H9 (cell line): ENCODE data around the gene COL5A3. TPM values are rescaled to one million over a fixed set of nuclear protein-coding genes. Genes with fewer than 3 reads are reported as not detected.

ENCODE experiments used
- DNase-seq: peaks from one replicate; pipeline ENCODE4 v3.0.0-alpha.2; 2017
- H2AFZ ChIP-seq: one replicate; pipeline ENCODE4 v1.6.1; 2013; ENCODE audit warnings: mild to moderate bottlenecking, low read length, control low read depth, moderate library complexity
- H2AK5ac ChIP-seq: 2 replicates; pipeline ENCODE4 v1.6.1; 2013; ENCODE audit warnings: low read length, control low read depth, mixed read lengths; ENCODE audit not compliant: insufficient read length
- H2BK120ac ChIP-seq: one replicate; pipeline ENCODE4 v1.6.1; 2013; ENCODE audit warnings: low read depth, mild to moderate bottlenecking, low read length, control low read depth, inconsistent platforms; ENCODE audit not compliant: poor library complexity, severe bottlenecking
- H2BK12ac ChIP-seq: 2 replicates; pipeline ENCODE4 v1.6.1; 2013; ENCODE audit warnings: low read length, control low read depth, mixed read lengths, low read depth; ENCODE audit not compliant: insufficient read length
- H2BK15ac ChIP-seq: 2 replicates; pipeline ENCODE4 v1.6.1; 2013; ENCODE audit warnings: low read depth, low read length, control low read depth
- H2BK20ac ChIP-seq: one replicate; pipeline ENCODE4 v1.6.1; 2013; ENCODE audit warnings: low read depth, mild to moderate bottlenecking, low read length, control low read depth, inconsistent platforms; ENCODE audit not compliant: poor library complexity, severe bottlenecking
- H2BK5ac ChIP-seq: 2 replicates; pipeline ENCODE4 v1.6.1; 2013; ENCODE audit warnings: low read length, control low read depth, mixed read lengths; ENCODE audit not compliant: insufficient read length
- H3K14ac ChIP-seq: 2 replicates; pipeline ENCODE4 v1.6.1; 2013; ENCODE audit warnings: low read length, control low read depth; ENCODE audit not compliant: insufficient read depth
- H3K18ac ChIP-seq: 2 replicates; pipeline ENCODE4 v1.6.1; 2013; ENCODE audit warnings: low read depth, mild to moderate bottlenecking, mixed read lengths, low read length, control low read depth; ENCODE audit not compliant: insufficient read length
- H3K23ac ChIP-seq: 2 replicates; pipeline ENCODE4 v1.6.1; 2013; ENCODE audit warnings: low read length, control low read depth, mixed read lengths, low read depth; ENCODE audit not compliant: insufficient read length
- H3K23me2 ChIP-seq: 2 replicates; pipeline ENCODE4 v1.6.1; 2013; ENCODE audit warnings: low read depth, mild to moderate bottlenecking, mixed read lengths, low read length, control low read depth; ENCODE audit not compliant: insufficient read length, poor library complexity, severe bottlenecking
- H3K27ac ChIP-seq: 2 replicates; pipeline ENCODE4 v1.5.1; 2013; ENCODE audit warnings: low read length, control low read depth, mixed read lengths, low read depth; ENCODE audit not compliant: insufficient read length
- H3K27me3 ChIP-seq: 2 replicates; pipeline ENCODE4 v1.6.1; 2013; ENCODE audit warnings: low read length, control low read depth, inconsistent platforms; ENCODE audit not compliant: insufficient read depth
- H3K4ac ChIP-seq: 2 replicates; pipeline ENCODE4 v1.6.1; 2013; ENCODE audit warnings: low read depth, mild to moderate bottlenecking, control low read depth, inconsistent platforms, low read length, moderate library complexity
- H3K4me1 ChIP-seq: 2 replicates; pipeline ENCODE4 v1.6.1; 2013; ENCODE audit warnings: low read length, control low read depth, inconsistent platforms; ENCODE audit not compliant: insufficient read depth
- H3K4me2 ChIP-seq: 2 replicates; pipeline ENCODE4 v1.6.1; 2013; ENCODE audit warnings: low read length, control low read depth, mixed read lengths; ENCODE audit not compliant: insufficient read length, insufficient read depth
- H3K56ac ChIP-seq: 2 replicates; pipeline ENCODE4 v1.6.1; 2013; ENCODE audit warnings: low read depth, mild to moderate bottlenecking, mixed read lengths, low read length, control low read depth; ENCODE audit not compliant: insufficient read length
- H3K79me1 ChIP-seq: 2 replicates; pipeline ENCODE4 v1.6.1; 2013; ENCODE audit warnings: low read depth, mild to moderate bottlenecking, moderate library complexity, low read length, control low read depth, inconsistent platforms; ENCODE audit not compliant: insufficient read depth, poor library complexity, severe bottlenecking
- H3K79me2 ChIP-seq: 2 replicates; pipeline ENCODE4 v1.6.1; 2013; ENCODE audit warnings: low read length, control low read depth, inconsistent platforms; ENCODE audit not compliant: insufficient read depth
- H3K9ac ChIP-seq: 2 replicates; pipeline ENCODE4 v1.6.1; 2013; ENCODE audit warnings: low read length, control low read depth, mixed read lengths; ENCODE audit not compliant: insufficient read length; ENCODE audit errors: extremely low read depth
- H3K9me3 ChIP-seq: one replicate; pipeline ENCODE4 v1.6.1; 2013; ENCODE audit warnings: low read depth, low read length, inconsistent platforms; ENCODE audit not compliant: control insufficient read depth
- H3T11ph ChIP-seq: one replicate; pipeline ENCODE4 v1.6.1; 2013; ENCODE audit warnings: mild to moderate bottlenecking, low read length, control low read depth, inconsistent platforms
- H4K20me1 ChIP-seq: one replicate; pipeline ENCODE4 v1.6.1; 2013; ENCODE audit not compliant: control insufficient read depth, insufficient read length, insufficient read depth
- H4K5ac ChIP-seq: 2 replicates; pipeline ENCODE4 v1.6.1; 2013; ENCODE audit warnings: low read depth, mild to moderate bottlenecking, mixed read lengths, low read length, control low read depth; ENCODE audit not compliant: insufficient read length
- H4K8ac ChIP-seq: replicated peaks from 2 replicates; pipeline ENCODE4 v1.6.1; 2013; ENCODE audit warnings: low read length, control low read depth, mixed read lengths, low read depth; ENCODE audit not compliant: insufficient read length
- H4K91ac ChIP-seq: 2 replicates; pipeline ENCODE4 v1.6.1; 2013; ENCODE audit warnings: low read depth, mild to moderate bottlenecking, moderate library complexity, mixed read lengths, low read length, control low read depth; ENCODE audit not compliant: insufficient read length
- H3K27ac Mint-ChIP-seq, 3 experiments: 2 replicates in 2 of 3; 3 replicates in 1 of 3; pipeline ENCODE4 v1.8.0; 2020 to 2021; ENCODE audit warnings: mixed read lengths in 3 of 3, mild to moderate bottlenecking in 1 of 3, moderate library complexity in 1 of 3
- H3K27me3 Mint-ChIP-seq: 2 replicates; pipeline ENCODE4 v1.8.0; 2021; ENCODE audit warnings: low read depth, mild to moderate bottlenecking, moderate library complexity, mixed read lengths
- H3K36me3 Mint-ChIP-seq, 3 experiments: 2 replicates in 2 of 3; 3 replicates in 1 of 3; pipeline ENCODE4 v1.8.0; 2020 to 2021; ENCODE audit warnings: low read depth in 3 of 3, mixed read lengths in 3 of 3; ENCODE audit not compliant: insufficient read depth in 1 of 3
- H3K4me1 Mint-ChIP-seq, 2 experiments: 2 replicates each; pipeline ENCODE4 v1.8.0; 2020; ENCODE audit warnings: mixed read lengths in 2 of 2
- H3K4me3 Mint-ChIP-seq, 2 experiments: 2 replicates in 1 of 2; 3 replicates in 1 of 2; pipeline ENCODE4 v1.8.0; 2020 to 2021; ENCODE audit warnings: mild to moderate bottlenecking in 2 of 2, mixed read lengths in 2 of 2, moderate library complexity in 1 of 2
- H3K9me3 Mint-ChIP-seq, 2 experiments: 2 replicates in 1 of 2; 3 replicates in 1 of 2; pipeline ENCODE4 v1.8.0; 2020; ENCODE audit warnings: mild to moderate bottlenecking in 2 of 2, mixed read lengths in 2 of 2, moderate library complexity in 1 of 2
- CTCF ChIP-seq: fragments of 200-600 bp; sonication (generic); conservative IDR thresholded peaks from 3 replicates; pipeline ENCODE4 v1.8.0; 2021; ENCODE audit warnings: antibody characterized with exemption, mild to moderate bottlenecking
- WGBS: extraction: QIAGEN DNeasy Blood & Tissue Kit; methylation state at CpG from one replicate; pipeline ENCODE4 v1.1.7; 2013; ENCODE audit warnings: missing lambda C conversion rate, low lambda C conversion rate, mixed read lengths; ENCODE audit not compliant: insufficient read length; ENCODE audit errors: extremely low coverage; 5-methylcytosine and 5-hydroxymethylcytosine counted together
- total RNA-seq: library from RNA; stranded (reverse); gene quantifications from 2 replicates; pipeline ENCODE4 v1.2.1, GENCODE V29; 2021

The COL5A3 gene
- total RNA-seq, 1 experiment from 2014 or later: 0.72 TPM

- Mint-ChIP-seq H3K27me3 (peaks cover 49% of the 10 kb centered on the region), H3K4me1 (peaks cover 0 to 5% of the 10 kb centered on the region in 2 experiments; a peak in 2 of 4 replicates)
Measured at GRCh38 chr19:10049626-10050025, 39.3 kb upstream of the COL5A3 start.

More at GRCh38 chr19:10049626-10050025, 39.3 kb upstream of the COL5A3 start:
- Histone ChIP-seq H3K4ac (no peak overlapping the region), H4K8ac (no peak overlapping the region), H3K18ac (no peak overlapping the region), H4K20me1 (no peaks in the 10 kb centered on the region), H3K79me2 (no peaks in the 10 kb centered on the region), H3K9me3 (peaks cover under 1% of the 10 kb centered on the region), H2AFZ (no peak overlapping the region), H4K5ac (no peak overlapping the region), H2BK120ac (no peak overlapping the region), H2BK20ac (no peak overlapping the region), H2BK5ac (no peak overlapping the region), H2BK12ac (no peak overlapping the region), H2AK5ac (no peak overlapping the region), H3K27ac (no peak overlapping the region), H3K23me2 (no peaks in the 10 kb centered on the region), H3K9ac (no peak overlapping the region), H3K14ac (no peak overlapping the region), H3K27me3 (no peaks in the 10 kb centered on the region), H3T11ph (no peak overlapping the region), H3K56ac (no peak overlapping the region), H2BK15ac (no peak overlapping the region), H3K4me1 (no peaks in the 10 kb centered on the region), H3K79me1 (no peaks in the 10 kb centered on the region), H4K91ac (no peak overlapping the region), H3K4me2 (no peak overlapping the region), H3K23ac (no peak overlapping the region)
- Mint-ChIP-seq H3K4me3 (no peak overlapping the region), H3K9me3 (no peaks in the 10 kb centered on the region), H3K27ac (no peak overlapping the region), H3K36me3 (no peaks in the 10 kb centered on the region)
- DNase-seq: no peak
- no CpG with 5 or more reads among the region's 2 CpGs for WGBS
- no peak for TF ChIP-seq CTCF
